OCI-M2 (cell line): ENCODE data around the gene TMPRSS4.

Experiments
- DNase-seq: peaks from one replicate; lab custom pipeline; 2025; ENCODE audit not compliant: unreplicated experiment; lab: John Stamatoyannopoulos, UW

Gene TMPRSS4

DNA sequence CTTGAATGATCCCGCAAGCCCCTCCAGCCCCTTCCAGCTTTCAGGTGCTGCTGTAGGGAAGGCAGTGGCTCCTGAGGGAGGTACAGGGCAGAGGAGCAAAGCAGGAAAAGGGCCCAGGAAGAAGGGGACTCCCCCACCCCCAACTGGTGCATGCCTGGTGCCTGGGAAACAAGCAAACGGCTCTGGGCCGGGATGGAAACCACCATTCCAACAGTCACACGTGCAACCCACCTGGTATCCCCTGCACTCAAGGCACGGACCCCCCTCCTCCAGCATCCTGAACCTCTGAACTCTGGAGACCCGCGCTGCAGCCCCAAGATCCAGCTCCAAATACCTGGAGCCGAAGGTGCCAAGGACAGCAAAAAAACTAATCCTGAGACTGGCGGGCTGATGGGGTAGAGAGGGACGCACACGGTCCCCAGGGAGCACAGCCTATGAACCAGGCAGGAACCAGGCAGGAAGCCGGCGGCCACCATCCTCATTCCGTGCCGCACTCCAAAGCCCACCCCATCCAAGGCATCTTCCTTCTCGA lies 75.2 kb downstream of the TMPRSS4 start:
- no peak for DNase-seq

DNA sequence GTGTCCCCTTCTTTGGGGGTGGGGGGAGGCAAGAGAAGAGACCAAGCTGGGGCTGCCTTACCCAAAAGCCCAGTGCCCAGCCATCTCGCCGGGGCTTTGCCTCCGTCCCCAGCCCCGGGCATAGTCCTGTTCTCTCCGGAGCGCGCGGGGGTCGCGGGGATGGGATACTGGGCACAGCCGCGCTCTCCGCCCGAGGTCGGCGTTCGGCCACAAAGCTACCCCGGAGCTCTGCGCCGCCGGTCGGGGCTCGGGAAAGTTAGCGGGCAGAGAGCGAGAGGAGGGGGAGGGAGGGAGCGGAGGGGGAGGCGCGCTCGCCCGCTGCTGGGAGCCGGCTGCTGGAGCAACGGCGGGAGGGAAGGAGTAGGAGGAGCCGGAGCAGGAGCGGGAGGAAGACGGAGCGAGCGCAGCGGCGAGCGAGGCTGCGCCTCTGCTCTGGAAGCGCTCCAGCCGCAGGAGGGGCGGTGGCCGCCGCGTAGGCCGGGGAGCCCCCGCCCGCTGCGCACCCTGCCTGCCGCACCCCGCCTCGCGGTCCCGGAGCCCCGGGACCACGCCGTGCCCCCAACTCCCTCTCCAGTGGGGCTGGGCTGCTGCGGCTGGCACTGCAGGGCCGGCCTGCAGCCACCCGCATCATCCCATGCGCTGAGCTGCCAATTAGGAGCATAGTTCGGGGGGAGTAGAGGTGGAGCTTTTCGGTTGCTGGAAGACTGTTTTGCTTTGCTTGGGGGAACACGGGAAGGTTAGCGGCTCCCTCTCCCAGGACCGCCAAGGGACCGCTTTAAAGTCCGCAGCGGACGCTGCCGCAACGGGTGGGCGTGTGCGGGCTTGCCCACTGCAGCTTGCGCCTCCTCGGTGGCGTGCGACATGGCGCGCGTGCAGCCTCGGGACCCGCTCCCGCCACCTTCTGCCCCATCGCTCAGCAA lies 75.9 kb downstream of the TMPRSS4 start, which contains the start of gene SCN4B:
Gene SCN4B (minus strand): TSS at position 272 of the 920 bp plus-strand sequence. CDS start 150 bp downstream, at position 122.
- no peak for DNase-seq

GRCh38 chr11:118153516-118153915 lies 76.6 kb downstream of the TMPRSS4 start:
- no peak for DNase-seq

- DNase-seq, result no peak
Measured at GRCh38 chr11:118153976-118154375, 77.1 kb downstream of the TMPRSS4 start.

DNA sequence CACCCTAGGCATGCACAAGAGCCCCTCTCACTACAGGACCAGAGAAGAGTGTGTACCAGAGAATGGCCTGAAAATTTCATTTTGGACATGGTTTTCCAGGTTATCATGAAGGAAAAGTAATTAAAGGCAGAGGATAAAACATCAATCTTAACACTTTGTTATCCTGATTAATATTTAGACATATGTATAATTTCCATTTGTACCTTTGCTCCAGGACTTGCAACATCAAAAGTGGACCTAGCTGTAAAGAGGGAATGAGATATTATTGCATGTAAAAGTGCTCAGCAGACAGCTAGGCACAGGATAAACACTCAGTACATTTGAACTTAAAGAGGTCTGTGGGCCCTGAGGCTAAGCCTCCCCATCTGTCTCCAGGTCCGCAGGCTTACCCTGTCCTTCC lies 77.8 kb downstream of the TMPRSS4 start:
- no peak for DNase-seq

- no peak for DNase-seq
Measured at GRCh38 chr11:118155776-118156530, 79.1 kb downstream of the TMPRSS4 start.

- no peak for DNase-seq
Measured at GRCh38 chr11:118156531-118157185, 79.8 kb downstream of the TMPRSS4 start.

- no peak for DNase-seq
Measured at GRCh38 chr11:118157186-118157895, 80.5 kb downstream of the TMPRSS4 start.

DNA sequence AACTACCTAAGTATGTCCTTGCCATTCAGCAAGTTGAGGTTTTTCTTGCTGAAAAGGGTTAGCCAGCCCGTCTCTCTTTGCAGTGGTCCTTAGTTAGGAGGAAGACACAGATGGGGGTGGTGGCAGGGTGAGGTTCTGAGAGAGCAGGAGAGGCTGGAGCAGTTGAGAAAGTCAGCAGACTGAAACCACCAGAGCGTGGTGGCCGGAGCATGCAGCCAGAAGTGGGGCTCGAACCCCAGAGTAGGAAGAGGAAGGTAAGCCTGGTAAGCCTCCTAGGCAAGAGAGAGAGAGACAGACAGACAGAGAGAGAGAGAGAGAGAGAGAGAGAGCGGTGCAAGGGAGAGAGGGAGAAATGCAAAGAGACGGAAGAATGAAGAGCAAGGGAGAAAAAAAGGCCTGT lies 84.9 kb downstream of the TMPRSS4 start:
- DNase-seq, result no peak

DNA sequence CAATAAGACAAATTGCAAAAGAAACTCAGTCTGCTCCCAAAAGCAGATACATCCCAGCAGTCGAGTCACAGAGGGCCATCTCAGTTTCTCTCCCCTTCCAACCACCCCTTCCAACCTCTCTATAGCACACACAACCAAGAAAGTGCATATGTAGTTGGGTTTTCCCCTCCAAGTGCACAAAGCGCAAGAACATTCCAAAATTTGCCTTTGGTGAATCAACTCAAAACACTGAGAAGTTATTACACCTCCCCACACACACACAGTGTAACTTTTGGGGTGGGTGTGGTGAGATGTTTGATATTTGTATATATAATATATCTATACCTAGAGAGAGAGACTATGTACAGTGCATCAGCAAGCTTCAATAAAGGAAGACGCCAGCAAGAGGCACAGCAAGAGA lies 86.0 kb downstream of the TMPRSS4 start:
- DNase-seq, result no peak

DNA sequence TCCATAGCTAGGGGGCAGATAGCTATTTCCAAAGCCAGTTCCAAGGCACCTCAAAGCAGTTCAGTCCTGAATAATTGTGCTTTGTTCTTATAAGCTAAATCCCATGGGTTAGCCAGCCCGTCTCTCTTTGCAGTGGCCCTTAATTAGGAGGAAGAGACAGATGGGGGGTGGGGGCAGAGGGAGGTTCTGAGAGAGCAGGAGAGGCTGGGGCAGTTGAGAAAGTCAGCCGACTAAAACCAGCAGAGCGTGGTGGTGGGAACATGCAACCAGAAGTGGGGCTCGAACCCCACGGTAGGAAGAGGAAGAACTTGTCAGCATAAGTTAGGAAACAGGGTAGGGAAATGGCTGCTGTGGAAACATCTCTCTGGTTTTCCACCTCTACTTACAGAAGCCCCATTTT lies 86.6 kb downstream of the TMPRSS4 start:
- no peak for DNase-seq

GRCh38 chr11:118164885-118165284 lies 88.0 kb downstream of the TMPRSS4 start:
- no peak for DNase-seq

GRCh38 chr11:118166641-118167040 lies 89.8 kb downstream of the TMPRSS4 start:
- no peak for DNase-seq

DNA sequence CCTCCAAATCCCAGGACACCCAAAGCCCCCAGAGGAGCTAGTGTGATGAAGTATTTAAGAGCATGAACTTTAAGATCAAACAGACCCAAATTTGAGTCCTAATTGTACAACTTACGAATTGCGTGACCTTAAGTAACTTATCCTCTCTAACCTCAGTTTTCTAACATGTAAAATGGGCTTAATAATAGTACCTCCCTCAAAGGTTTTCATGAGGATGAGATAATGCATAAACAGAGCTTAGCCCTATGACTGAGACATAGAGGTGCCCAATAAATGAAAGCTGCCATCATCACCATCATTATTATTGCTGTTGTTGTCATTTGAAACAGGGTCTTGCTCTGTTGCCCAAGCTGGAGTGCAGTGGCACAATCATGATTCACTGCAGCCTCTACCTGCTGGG lies 90.4 kb downstream of the TMPRSS4 start:
- DNase-seq, result no peak

DNA sequence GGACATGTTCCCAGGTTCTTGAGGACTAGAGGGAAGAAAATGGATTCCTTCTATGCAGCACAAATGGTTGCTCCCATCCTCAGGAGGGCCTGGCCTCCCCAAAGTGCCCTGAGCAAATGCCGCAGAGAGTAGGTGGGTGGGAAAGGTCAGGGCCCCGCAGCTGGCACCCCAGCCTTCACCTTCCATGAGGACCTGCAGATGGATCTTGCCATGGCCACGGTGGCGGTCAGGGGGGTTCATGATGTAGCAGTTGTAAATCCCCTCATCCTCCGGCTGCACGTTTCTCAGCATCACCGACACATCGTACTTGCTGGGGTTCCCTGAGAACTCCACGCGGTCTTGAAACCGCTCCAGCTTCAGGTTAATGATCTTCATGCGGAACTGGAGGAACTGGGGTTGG lies 91.0 kb downstream of the TMPRSS4 start:
- DNase-seq, result no peak

DNA sequence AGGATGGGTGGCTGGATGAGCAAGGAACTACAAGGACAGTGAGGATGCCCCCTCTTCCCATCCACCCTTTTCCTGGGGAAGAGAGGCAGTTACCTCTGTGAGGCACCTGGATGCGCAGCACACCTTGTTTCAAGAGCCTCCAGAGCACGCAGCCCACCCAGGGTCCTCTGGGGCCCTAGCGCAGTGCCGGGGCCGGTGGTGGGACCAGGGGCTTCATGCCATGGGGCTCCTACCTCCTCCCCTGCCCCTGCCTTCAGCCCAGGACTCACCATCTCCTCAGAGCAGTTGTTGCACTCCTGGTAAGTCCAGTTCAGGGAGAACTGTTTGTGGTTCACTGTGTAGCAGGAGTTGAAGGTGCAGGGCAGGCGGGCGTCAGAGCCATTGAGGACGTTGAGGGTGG lies 91.4 kb downstream of the TMPRSS4 start:
- no peak for DNase-seq

DNA sequence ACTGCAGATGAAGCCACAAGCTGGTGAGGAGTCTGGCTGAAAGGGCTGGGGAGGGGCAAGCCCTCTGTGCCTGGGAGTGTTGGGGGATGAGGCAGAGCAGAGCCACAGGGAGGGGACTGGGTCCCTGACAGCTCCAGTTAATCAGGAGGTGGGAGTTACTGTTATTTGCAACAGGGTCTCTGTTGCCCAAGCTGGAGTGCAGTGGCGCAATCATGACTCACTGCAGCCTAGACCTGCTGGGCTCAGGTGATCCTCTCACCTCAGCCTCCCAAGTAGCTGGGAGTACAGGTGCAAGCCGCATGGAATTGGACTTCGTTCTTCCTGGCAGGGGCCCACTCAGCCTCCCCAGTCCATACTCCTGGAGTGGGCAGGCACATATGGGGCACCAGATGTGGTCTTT lies 91.9 kb downstream of the TMPRSS4 start:
- no peak for DNase-seq

DNA sequence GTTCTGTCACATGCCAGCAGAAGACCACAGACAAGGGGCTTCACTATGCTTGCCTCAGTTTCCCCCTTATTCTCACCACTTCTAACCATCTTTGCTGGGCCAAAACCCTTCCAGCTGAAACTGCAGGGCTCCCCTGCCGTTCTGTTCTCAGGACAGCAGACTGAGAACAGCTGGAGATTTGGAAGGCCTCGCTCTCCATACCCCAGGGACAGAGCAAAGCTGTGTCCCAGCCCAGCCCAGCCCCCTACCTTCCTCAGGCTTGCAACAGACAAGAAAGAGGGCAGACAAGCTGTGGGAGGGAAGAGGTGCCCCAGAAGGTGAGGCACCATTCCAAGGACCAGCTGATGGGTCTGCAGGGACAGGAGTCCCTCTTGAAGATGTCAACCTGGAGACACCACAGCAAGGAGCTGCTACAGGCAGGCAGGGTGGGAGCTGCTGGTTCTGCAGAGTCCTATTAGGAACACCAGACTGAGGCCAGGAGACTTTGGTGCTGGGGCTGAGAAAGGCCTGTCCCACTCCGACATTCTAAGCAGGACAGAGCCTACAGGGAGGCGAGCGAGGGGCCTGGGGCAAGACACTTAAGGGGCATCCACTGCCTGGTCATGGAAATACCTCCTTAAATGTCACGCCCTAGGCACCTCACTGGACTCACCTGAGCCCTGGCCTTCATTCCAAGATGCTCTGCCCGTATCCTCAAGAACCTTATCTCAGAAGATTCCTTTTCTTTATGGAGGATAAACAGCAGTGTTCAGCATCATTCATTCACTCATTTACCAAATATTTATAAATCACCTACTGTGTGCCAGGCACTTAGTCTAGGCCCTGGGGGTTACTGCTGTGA lies 92.6 kb downstream of the TMPRSS4 start:
- DNase-seq, result no peak

GRCh38 chr11:118170231-118170630 lies 93.4 kb downstream of the TMPRSS4 start:
- no peak for DNase-seq

GRCh38 chr11:118170882-118171268 lies 94.0 kb downstream of the TMPRSS4 start:
- DNase-seq, result no peak
